ENCODE data around the gene SLC6A11.

Gene SLC6A11

DNA sequence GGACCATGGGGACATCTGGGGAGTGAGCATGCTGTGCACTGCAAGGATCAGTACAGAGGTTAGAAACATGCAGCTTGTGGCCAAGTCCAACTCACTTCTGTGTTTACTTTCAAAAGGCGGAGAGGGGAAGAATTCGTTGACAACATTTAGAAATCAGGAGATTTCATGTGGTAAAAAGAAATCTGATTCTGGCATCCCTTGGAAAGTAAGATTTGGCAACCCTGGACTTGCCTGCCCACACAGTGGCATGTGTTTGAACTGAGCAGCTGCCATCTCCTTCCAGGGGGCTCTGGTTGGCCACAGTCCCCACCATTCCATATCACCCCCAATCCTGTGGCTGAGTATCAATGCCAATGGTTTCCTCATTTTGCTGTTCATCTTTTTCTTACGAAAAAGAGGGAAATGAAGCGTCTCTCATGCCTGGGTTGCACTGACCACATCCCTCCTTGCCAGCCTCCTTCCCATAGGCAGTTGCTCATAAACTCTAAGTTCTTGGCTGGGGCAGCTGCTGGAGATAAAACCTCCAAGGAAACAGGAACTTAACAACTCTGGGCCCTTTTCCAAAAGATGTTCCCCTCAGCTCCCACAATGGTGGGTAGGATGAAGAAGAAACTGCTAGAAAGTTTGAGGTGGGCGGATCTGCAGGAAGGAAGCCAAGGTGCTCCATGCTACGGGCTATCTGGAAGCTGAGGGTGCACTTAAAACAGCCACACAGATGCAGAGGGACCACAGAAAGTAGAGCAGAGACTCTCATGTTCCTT, 29.2 kb downstream of the SLC6A11 start:
- no peak for DNase-seq

DNA sequence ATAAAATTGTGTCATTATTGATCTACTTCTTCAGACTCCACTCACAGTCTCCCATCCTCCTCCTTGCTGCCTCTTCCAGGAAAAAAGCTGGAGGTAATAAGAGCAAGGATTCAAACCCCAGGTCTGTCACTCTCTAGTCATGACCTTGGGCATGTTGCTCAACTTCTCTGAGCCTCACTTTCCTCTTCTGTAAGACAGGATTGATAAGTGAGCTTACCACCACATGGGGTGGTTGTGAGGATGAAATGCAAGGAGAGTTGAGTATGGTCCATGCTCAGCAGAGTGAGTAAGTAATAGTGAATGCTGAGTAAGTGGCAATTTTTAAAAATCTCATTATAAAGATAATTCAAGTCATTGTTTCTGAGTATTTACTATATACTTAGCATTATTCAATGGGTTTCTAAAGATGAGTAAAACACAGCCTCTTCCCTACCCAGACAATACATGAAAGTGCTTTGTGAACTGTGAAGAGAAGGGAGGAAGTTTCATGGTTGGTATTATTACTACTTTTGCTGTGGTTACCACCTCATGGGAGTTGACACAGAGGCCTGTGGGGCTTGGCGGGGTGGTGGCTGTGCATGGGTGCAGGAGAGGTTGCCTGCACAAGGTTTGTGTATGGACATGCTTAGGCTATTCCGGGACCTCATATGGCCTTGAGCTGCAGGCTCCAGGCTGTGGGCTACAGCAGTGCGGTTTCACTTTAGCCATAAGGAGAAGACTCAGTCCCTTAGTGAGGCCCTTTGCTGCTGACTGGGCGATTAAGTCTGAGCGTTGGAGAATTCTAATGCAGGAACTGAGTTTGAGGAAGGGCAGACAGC, 30.0 kb downstream of the SLC6A11 start:
- no peak for DNase-seq

DNA sequence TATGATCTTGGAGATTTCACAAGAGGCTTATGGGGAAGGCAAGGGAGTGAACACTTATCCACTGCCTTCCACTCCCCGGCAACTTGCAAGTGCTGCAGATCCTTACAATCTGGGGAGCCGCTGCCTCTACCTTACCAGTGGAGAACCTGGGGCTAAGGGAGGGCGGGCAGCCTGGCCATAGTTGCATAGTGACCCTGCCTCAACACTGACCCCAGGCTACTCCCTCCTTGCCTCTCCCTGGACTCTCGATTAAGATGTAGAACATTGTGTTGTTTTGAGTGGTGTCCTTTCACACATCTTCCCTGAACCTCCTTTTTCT, 30.6 kb downstream of the SLC6A11 start:
- no peak for DNase-seq

DNA sequence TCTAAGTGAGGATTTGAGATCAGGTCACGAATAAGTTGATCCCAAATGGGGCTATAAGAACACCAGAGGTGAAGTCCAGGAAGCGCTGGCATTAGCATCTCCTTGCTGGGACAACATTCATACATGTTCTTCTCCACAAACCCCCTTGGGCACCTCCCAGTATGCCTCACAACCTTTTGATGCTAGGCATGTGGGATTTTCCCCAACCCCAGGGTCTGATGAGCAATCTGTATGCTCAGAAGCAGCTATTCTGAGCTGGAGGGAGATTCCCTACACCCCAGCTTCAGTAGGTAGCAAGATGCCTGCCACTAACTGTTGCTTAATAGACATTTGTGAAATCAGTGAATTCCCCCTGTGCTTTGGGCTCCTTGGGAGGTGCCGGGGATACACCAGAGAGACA, 32.2 kb downstream of the SLC6A11 start:
- no peak for DNase-seq

DNA sequence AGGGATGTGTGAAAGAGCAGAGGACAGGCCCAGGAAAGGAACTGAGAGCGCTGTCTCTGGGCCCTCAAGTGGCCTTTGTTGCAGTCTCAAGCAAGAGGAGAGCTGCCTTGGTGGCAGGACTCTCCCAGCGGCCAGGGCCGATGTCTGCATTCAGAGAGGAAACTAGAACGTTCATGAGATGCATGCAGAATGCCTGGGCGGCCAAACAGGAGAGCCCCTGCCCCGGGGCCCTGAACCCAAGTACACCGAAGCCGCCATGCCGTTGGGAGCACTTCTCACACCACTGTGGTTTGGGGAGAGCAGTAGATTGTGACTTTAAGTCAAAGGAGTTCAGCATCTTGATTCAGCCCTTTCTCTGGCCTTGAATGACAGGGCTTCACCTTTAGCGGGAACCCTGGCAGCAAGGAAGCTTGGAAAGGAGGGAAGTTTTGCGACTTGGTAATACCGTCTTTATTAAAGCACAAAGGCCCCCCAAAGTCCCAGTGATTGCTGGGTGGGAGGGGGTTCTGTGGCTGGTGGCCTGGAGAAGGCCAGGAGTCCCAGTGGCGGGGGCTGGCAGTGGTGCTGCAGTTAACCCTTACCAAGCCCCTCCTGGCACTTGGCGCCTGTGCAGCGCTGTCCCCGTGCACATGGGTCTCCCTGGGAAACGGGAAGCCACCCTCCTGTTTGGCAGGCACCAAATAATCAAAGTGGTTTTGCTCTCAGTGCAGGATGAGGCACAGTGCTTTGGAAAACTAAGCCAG, 36.2 kb downstream of the SLC6A11 start:
- no peak for DNase-seq

DNA sequence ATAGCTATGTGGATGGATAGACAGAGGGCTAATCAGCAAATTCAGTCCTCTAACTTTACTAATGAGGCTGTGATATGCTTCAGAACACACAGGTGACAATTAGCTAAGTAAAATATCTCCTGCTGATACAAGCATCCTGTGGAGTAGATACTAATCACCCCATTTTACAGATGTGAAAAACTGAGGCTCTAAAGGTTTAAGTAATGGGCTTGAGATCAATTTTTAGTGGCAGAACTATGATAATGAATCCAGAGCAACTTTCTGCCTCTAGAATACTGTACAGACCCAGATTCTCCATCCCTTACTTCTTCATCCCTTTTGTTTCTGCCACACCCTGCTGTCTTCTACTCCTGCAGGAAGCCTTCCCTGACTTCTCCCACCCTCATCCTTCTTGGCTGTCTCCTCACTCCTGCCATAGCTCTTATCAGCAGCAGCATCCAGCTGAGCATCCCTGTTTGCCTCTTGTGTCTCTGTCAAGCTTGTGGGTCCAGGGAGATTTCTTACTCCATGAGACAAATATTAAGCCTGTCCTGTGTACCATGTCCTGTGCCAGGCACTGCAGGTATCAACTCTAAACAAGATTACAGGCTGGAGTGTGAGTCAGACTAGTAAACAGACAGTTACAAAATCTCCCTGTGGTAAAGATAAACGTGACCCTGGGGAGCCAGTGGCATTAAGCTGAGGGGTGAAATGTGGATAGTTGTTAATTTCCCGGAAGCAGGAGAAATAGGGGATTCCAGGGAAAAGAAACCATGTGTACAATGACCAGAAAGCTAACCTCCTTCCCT, 39.2 kb downstream of the SLC6A11 start:
- no peak for DNase-seq

DNA sequence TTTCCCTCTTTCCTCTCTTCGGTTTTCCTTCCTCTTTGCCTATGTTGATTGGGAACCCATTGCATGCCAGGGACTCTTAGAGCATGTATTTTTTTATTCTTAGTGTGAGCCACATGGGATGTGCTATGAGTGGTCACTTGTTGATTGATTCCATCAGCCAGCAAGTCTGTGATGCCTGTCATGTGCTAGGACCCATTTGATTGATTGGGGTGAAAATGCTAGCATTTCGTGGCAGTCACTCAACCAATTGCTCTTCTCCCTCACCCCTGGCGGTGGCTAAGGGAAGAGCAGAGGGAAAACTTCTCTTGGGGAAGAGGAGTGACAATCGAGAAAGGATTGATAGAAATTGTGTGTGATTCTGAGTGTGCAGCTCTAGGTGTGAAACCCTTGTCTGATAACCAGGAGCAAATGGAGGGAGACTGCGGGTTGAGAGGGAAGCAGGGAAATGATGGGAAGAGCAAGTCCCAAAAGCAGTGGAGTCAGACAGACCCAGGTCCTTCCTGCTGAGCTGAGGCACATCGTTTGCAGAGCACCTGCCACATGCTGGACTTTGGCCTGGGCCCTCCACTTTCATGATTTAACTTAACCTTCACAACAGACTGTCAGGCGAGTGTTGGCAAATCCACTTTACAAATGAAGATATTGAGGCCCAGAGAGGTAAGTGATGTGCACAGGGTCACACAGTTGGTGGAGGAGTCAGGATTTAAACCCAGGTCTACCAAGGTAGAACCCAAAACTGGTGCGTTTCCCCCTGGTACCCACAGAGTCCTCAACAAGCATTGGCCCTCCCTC, 40.0 kb downstream of the SLC6A11 start:
- no peak for DNase-seq

DNA sequence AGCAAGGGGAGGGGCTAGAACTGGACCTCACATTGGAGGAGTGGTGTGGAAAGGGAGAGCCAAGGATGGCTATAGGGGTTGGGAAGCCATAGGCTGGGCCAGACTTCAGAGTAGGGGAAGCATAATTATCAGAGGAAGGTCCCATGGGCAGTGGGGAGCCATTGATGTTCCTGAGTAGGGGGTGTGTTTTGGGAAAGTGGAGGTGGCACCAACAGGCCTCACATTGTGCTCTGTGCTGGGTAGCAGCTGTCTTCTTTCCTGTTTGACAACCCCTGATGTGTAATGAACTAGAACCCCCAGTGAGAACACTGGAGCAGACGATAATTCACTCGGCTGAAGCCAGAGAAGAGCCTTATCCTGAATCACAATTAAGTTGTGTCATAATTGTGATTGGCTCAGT, 41.2 kb downstream of the SLC6A11 start:
- DNase-seq = no peak

DNA sequence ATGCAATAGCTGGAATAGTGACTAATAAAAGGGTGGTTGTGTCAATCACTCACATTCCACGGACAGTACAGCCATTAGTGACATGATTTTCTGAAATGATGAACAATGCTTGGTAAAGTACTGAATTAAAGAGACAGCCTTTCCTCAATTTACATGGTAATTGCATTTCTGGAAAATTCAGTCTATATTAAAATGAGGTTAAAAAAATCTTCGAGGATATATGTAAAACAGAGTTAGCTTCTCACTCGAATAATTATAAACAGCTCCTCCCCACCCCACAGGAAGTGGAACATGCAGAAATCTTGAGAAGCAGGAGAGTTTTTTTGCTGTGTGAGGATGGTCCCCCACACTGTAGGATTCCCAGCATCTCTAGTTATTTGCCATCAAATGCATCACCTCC, 42.1 kb downstream of the SLC6A11 start:
- no peak for DNase-seq

DNA sequence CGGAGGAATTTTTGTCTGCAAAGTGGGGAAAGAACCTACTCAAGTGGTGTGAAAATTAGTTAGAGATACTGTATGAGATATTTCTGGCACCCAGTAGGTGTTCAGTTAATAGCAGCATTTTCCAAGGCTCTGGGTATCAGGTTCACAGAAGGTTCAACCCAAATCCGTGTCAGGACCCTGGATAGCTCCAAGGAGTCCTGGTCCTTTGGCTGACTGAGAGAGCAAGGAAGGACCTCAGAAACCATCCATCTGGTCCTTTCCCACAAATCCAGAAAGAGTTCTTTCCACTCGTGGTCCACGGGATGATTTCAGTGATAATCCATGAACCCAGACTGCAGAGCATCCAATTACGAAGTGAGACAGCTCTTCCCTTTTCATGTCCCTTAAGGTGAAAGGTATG, 51.4 kb downstream of the SLC6A11 start:
- no peak for DNase-seq

DNA sequence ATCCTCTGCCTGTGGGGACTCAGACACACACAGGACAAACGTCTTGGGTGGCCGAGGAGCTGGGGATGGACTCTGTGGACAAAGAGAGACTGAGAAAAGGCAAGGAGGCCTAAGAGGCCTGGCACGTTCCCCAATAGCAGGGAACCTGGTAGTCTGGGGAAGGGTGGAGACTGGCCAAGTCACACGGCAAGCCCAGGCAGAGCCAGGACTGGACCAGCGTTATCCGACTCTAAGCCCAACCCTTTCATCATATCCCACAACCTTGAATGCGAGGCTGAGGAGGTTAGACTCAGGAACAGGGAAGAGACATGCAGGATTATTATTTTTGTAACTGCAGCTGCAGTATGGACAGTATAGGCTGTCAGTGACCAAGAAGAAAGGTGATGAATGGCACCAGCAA, 53.4 kb downstream of the SLC6A11 start:
- DNase-seq = no peak

DNA sequence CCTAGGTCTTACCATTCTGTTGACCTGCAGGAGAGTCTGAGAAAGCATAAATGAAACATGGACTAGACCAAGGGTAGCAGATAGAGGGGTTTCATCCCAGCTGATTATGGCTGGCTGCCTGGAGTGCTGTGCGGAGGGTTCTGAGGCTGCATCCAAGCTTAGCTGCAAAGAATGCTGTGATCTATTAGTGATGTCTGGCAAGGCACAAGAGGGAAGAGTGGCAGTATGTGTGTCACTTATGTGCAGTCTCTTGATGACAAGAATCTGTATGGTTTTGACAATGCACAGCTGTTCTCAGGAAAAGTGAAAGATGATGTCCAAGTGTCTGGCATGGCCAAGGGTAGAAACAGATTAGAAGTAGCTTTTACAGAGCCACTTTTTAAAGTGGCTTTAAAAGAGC, 54.3 kb downstream of the SLC6A11 start:
- DNase-seq = no peak

DNA sequence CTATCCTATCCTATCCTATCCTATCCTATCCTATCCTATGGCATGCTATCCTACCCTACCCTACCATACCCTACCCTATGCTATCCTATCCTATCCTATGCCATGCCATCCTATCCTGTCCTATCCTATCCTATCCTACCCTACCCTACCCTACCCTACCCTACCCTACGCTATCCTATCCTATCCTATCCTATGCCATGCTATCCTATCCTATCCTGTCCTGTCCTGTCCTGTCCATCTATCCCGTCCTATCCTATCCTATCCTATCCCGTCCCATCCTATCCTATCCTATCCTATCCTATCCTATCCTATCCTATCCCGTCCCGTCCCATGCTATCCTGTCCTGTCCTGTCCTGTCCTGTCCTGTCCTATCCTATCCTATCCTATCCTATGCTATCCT, 57.4 kb downstream of the SLC6A11 start:
- no peak for DNase-seq

DNA sequence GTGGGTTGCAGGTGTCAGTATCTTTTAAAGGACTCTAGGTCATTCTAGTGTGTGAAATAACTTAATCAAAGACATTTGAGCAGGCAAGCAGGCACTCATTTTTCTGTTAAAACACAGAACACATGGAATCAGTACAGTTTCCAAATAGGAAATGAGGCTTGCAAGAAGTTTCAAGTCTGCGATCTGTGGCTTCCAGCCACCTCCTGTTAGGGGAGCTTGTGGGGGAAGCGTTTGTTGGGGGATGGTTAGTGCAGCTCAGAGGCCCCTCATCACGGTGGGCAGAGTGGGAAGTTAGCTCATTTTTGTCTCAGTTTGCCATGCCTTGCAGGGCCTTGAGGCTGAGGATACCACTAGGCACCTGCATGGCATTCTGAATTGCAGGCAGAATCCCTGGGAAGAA, 59.9 kb downstream of the SLC6A11 start:
- DNase-seq = no peak

DNA sequence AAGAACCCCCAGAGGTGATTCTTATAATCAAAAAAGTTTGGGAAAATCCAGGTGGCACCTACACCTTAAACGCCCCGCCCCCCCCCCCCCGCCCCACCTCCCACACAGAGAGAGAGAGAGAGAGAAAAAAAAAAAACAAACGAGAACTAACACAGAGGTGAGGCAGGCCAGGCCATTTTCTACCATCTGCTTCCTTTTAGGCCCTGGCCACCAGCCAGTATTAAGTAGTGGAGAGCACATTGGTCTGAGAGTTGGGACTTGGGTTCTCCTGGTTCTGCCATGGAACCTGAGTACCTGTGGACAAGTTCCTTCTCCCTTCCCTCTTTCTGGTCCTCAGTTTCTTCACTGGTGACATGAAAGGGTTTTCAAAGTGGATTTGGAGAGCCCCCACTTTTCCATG, 60.6 kb downstream of the SLC6A11 start:
- DNase-seq = no peak

DNA sequence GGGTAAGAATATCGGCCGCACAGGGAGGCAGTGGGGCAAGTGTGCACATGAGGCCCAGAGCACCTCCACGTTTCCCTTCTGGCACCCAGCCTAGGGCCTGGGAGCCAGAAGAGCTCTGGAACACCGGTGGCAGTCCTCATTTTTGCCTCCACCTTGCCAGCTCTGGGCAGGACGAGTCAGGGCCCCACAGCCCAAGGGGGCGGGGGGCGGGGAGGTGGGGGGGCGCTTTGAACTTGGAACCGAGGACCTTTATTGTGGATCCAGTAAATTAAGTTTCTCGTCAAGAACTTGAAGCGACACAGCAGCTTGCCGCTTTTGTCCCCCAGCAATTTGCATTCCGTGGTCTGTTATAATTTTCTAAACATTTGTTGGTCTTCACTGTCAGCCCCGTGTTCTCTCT, 66.8 kb downstream of the SLC6A11 start:
- DNase-seq = no peak

DNA sequence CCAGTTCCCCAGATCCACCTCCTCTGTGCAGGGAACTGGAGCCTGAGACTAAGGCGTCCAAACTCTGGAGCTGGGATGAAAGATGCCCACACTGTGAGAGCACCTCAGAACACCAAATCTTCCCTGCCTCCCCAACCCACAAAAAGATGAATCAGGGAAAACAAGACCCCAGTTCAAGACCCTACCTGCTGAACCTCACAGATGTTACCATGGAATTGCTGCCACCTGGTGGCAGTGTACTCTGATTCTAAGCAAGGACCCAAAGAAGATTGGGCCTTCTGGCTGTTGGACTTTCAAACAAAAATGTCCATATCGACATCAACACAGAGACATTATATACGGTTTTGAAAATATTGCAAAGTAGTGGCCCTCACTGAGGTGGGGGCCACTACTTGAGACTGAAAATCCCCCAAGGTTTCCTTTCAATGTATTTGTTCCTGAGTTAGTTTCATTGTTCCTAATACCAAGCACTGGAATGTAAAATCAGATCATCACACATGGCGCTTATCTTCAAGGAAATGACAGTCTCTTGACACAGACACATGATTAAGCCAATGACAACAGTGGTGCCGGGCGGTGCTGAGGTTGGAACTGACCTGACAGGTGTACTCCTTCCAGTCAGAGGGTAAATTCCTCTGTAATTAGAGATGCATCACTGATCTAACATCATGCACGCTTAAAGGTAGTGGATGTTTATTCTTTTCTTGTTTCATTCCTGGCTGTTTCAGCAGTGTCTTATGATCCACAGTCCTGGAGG, 67.6 kb downstream of the SLC6A11 start:
- DNase-seq = no peak

DNA sequence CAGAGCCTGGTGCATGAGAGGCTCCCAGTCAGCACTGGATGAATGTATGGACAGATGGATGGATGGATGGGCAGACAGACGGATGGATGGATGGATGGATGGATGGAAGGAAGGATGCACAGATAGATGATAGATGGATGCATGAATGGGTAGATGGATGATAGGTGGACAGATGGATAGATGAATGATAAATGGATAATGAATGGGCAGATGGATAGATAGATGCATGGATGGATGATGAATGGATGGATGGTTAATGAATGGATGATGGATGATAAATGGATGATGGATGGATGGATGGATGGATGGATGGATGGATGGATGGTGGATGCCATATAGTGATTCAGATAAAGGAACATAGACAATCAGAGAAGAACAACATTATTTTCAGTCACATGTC, 71.0 kb downstream of the SLC6A11 start:
- no peak for DNase-seq

DNA sequence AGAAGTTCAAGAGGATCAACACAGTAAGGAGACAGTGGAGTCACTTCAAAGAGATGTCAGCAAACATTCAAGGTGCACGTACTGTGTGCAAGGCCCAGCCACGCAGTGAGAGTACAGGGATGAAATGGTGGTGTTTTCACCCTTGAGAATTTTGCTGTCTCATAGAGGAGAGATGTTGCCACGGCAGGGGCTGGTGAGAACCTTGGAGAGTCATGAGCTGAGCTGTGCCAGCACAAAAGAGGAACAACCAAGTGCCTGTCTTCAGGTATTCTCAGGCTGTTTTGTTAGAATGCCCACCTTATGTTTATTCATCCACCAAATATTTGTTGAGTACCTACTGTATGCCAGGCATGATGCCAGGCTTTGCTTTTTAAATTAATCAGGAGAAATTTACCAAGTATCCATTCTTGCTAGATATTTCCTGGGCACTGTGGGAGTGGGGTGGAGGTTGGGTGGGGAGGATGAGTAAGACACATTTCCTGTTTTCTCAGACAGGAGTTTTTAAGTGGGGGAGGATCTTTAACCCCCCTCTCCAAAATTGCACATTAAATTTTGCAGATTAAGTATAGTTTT, 72.6 kb downstream of the SLC6A11 start:
- DNase-seq = no peak

DNA sequence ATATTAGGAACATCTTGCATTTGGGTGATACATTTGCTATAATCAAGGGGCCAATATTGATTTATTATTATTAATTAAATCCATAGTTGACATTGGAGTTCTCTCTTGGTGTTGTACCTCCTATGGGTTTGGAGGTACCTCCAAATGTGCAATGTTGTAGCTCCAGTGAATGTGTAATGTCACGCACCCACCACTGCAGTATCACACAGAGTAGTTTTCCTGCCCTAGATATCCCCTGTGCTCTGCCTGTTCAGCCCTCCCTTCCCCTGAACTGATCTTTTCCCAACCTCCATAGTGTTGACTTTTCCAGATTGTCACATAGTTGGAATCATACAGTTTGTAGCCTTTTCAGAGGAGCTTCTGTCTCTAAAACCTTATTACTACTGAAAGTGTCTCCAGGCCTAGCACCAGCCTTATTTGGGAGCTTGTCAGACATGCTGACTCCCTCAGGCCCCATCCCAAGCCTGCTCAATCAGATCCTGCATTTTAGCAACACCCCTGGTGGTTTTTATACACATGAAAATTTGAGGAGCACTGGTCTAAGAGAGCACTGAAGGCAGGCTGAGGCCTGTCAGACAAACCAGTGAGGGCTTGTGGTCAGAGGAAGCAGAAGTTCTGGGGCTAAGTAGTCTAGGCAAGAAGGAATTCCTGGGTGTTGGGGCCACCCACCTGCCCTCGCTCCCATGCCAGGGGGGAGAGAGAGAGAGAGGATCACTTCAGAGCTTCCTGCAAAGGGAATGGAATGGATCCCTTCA, 73.4 kb downstream of the SLC6A11 start:
- DNase-seq = no peak
